Fibroblast of villous mesenchyme (primary cell): ENCODE data around the gene EEF1AKMT1. TPM values are rescaled to one million over a fixed set of nuclear protein-coding genes. Genes with fewer than 3 reads are reported as not detected.

Experiments used
- DNase-seq: peaks from one replicate; pipeline ENCODE4 v3.0.0-alpha.2; 2010; ENCODE audit warnings: low read depth
- H3K4me3 ChIP-seq: 2 replicates; pipeline ENCODE4 v1.5.1; 2011; ENCODE audit warnings: low read depth, mild to moderate bottlenecking, low read length
- CTCF ChIP-seq: IDR thresholded peaks from 2 replicates; pipeline ENCODE4 v1.5.1; 2012; ENCODE audit warnings: low read depth, mild to moderate bottlenecking, low read length; ENCODE audit not compliant: insufficient read depth
- total RNA-seq: library from RNA; depleted of rRNA; stranded (reverse); fragments of >200 nt; gene quantifications from 2 replicates; pipeline ENCODE4 v1.2.3, GENCODE V29; 2012

EEF1AKMT1 gene
- total RNA-seq, 1 donor: 16.4 TPM

DNA sequence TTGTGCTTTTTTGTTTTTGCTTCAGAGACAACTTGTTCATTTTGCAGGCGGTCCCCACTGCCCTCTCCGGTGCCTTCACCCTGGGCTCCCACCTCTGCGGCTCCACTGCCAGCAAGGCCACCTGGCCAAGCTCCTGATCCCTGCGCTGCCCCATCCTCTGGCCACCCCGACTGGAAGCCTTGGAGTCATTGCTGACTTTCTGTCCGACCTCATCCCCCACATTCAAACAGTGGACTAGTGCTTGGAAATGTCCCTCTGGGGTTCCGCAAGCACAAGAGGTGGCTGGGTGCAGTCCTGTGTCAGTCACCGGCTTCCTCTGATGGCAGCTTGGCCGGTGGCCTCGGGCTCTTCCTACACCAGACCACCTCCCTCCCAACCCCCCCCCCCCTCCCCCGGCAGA lies 53.3 kb downstream of the EEF1AKMT1 start:
- TF ChIP-seq CTCF: no peak

DNA sequence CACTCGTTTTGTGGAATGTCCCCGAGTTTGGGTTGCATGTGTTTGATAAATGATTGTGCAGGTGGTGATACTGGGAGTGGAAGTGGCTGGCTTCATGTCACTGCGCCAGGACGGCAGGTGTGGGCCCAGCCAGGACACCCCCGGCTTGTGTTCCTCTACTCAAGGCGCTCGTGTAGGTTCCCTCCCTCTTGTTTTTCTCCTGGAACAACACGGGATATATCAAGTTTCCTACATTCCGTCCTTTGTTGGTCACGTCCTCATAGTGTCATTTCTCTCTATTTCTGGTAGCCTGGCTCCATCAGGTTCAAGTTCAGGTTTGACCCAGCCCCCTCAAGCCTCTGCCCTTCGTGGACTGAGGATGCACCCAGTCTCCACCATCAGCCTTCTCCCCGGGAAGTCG lies 54.0 kb downstream of the EEF1AKMT1 start:
- no peak for DNase-seq
- H3K4me3 ChIP-seq: no peak overlapping the region
- TF ChIP-seq CTCF: no peak

More for the DNA sequence above, 53.3 kb downstream of the EEF1AKMT1 start:
- H3K4me3 ChIP-seq: no peak overlapping the region
- no peak for DNase-seq

GRCh38 chr13:20718958-20719566 lies 54.7 kb downstream of the EEF1AKMT1 start:
- no peak for TF ChIP-seq CTCF
- H3K4me3 ChIP-seq: no peak overlapping the region
- DNase-seq: no peak

DNA sequence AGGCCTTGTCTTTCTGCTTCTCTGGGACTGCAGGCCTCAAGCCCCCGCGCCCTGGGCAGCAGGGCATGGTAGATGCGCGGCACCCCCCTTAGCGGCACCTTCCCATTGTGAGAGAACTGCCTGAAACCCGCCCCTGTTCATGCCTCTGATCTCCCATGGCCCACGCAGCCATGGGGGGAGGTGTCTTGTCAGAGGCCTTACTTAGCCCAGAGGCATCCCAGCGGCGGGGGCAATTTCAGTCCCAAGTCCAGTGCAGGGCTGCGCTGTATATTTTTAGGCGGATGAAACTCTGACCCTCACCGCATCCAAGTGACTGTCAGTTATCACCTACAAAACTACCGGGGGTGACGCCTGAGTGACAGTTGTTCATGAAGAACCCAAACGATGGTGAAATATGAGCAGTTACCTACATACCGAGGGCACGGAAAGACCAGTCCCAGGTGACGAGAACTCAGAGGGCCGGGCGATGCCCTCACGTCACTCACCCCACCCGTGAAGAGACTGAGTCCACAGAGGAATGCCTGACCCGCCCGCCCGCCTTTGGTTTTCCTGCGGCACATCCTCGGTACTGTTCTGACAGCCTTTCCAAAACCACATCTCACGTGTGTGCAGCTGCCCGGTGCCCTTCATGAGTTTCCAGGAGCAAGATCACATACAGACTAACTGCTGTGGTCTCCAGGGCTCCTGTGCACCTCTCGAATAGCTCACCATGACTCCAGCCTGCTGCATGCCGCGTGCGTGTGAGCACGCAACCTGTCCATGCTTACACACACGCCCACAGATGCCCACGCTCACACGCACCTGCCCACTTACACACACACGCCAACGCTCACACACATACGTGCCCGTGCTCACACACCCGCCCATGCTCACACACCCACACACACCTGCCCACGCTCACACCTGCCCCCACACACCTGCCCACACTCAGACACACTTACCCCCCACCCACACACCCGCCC lies 55.9 kb downstream of the EEF1AKMT1 start:
- no peak for DNase-seq
- no peak for TF ChIP-seq CTCF
- no peak overlapping the region for H3K4me3 ChIP-seq

- TF ChIP-seq CTCF: no peak
- DNase-seq: no peak
- H3K4me3 ChIP-seq: no peak overlapping the region
These were observed 56.8 kb downstream of the EEF1AKMT1 start for GRCh38 chr13:20716951-20717350.

GRCh38 chr13:20715330-20715712 lies 58.4 kb downstream of the EEF1AKMT1 start:
- no peak for DNase-seq
- no peak overlapping the region for H3K4me3 ChIP-seq
- no peak for TF ChIP-seq CTCF
